Measurements from ENCODE around the gene FOXD4. TPM values are rescaled to one million over a fixed set of nuclear protein-coding genes. Genes with fewer than 3 reads are reported as not detected.
"Not testable (repeated sequence)": the region's sequence is repeated elsewhere in the genome, so short reads cannot be mapped to it uniquely, and the experiment has no call there.

Gene FOXD4
- total RNA-seq, result under 1 TPM; 0.16 to 0.19 TPM

- H3K4me1 Mint-ChIP-seq, result peaks cover 23% of the 10 kb centered on the region
- not testable (repeated sequence) for H3K27ac Mint-ChIP-seq
These were observed at the start of gene FOXD4 for GRCh38 chr9:117995-118467. Gene FOXD4, minus strand, starts transcription at chr9:118417. Its CDS starts 298 bp downstream, at chr9:118119.

GRCh38 chr9:159871-160270 is 41.7 kb upstream of the FOXD4 start:
- intact Hi-C loops (cut with DNase I, micrococcal nuclease); H3K36me3 Mint-ChIP-seq (ENCODE audit: low read depth); ATAC-seq; DNase-seq; H3K27ac Mint-ChIP-seq; CTCF ChIA-PET; H3K27me3 Mint-ChIP-seq; H3K4me1 Mint-ChIP-seq; POLR2A ChIA-PET; H3K4me3 Mint-ChIP-seq; H3K9me3 Mint-ChIP-seq (ENCODE audit: low read depth): not testable (repeated sequence)

More at GRCh38 chr9:117995-118467, at the start of gene FOXD4:
- H3K9me3 Mint-ChIP-seq (ENCODE audit: low read depth); ATAC-seq; CTCF ChIA-PET; DNase-seq; intact Hi-C loops (cut with DNase I, micrococcal nuclease); H3K36me3 Mint-ChIP-seq (ENCODE audit: low read depth); POLR2A ChIA-PET: not testable (repeated sequence)
- peak within 1 kb of the TSS; percentile 50 for H3K4me3 Mint-ChIP-seq
- peaks cover 25% of the 10 kb centered on the region for H3K27me3 Mint-ChIP-seq

GRCh38 chr9:151173-151572 is 33.0 kb upstream of the FOXD4 start:
- POLR2A ChIA-PET; H3K4me3 Mint-ChIP-seq; ATAC-seq; H3K27ac Mint-ChIP-seq; H3K4me1 Mint-ChIP-seq; CTCF ChIA-PET; H3K9me3 Mint-ChIP-seq (ENCODE audit: low read depth); intact Hi-C loops (cut with DNase I, micrococcal nuclease); H3K27me3 Mint-ChIP-seq; H3K36me3 Mint-ChIP-seq (ENCODE audit: low read depth); DNase-seq: not testable (repeated sequence)

- H3K4me3 Mint-ChIP-seq; CTCF ChIA-PET; H3K9me3 Mint-ChIP-seq (ENCODE audit: low read depth); ATAC-seq; H3K36me3 Mint-ChIP-seq (ENCODE audit: low read depth); H3K4me1 Mint-ChIP-seq; H3K27ac Mint-ChIP-seq; H3K27me3 Mint-ChIP-seq; DNase-seq; intact Hi-C loops (cut with DNase I, micrococcal nuclease); POLR2A ChIA-PET: not testable (repeated sequence)
These were observed 21.7 kb upstream of the FOXD4 start for GRCh38 chr9:139880-140279.

- H3K4me3 Mint-ChIP-seq, result peak overlapping the region; percentile 50
- H3K27me3 Mint-ChIP-seq, result peaks cover 31% of the 10 kb centered on the region
- H3K36me3 Mint-ChIP-seq (ENCODE audit: low read depth); intact Hi-C loops (cut with DNase I, micrococcal nuclease); ATAC-seq; CTCF ChIA-PET; H3K27ac Mint-ChIP-seq; POLR2A ChIA-PET; H3K9me3 Mint-ChIP-seq (ENCODE audit: low read depth): not testable (repeated sequence)
- peak; percentile 53 for DNase-seq
- H3K4me1 Mint-ChIP-seq, result peaks cover 23% of the 10 kb centered on the region
These were observed 848 bp downstream of the FOXD4 start for GRCh38 chr9:117144-117994.

GRCh38 chr9:116239-117077 is 1.8 kb downstream of the FOXD4 start:
- Mint-ChIP-seq H3K4me1 (peaks cover 23% of the 10 kb centered on the region), H3K27me3 (peaks cover 34% of the 10 kb centered on the region)
- ATAC-seq; H3K9me3 Mint-ChIP-seq (ENCODE audit: low read depth); H3K4me3 Mint-ChIP-seq; CTCF ChIA-PET; POLR2A ChIA-PET; intact Hi-C loops (cut with DNase I, micrococcal nuclease); H3K27ac Mint-ChIP-seq; H3K36me3 Mint-ChIP-seq (ENCODE audit: low read depth): not testable (repeated sequence)
- peak; percentile 22 for DNase-seq

GRCh38 chr9:115118-115451 is 3.1 kb downstream of the FOXD4 start:
- H3K4me3 Mint-ChIP-seq, result peak overlapping the region; percentile 45
- H3K27ac Mint-ChIP-seq; ATAC-seq; POLR2A ChIA-PET; H3K9me3 Mint-ChIP-seq (ENCODE audit: low read depth); H3K36me3 Mint-ChIP-seq (ENCODE audit: low read depth); intact Hi-C loops (cut with DNase I, micrococcal nuclease); CTCF ChIA-PET: not testable (repeated sequence)
- peaks cover 23% of the 10 kb centered on the region for H3K4me1 Mint-ChIP-seq
- peaks cover 34% of the 10 kb centered on the region for H3K27me3 Mint-ChIP-seq
- DNase-seq, result peak; percentile 22

GRCh38 chr9:114267-115117 is 3.7 kb downstream of the FOXD4 start:
- H3K4me3 Mint-ChIP-seq, result peak overlapping the region; percentile 71
- H3K27ac Mint-ChIP-seq; intact Hi-C loops (cut with DNase I, micrococcal nuclease); DNase-seq; CTCF ChIA-PET; POLR2A ChIA-PET; H3K36me3 Mint-ChIP-seq (ENCODE audit: low read depth); H3K9me3 Mint-ChIP-seq (ENCODE audit: low read depth): not testable (repeated sequence)
- peaks cover 38% of the 10 kb centered on the region for H3K27me3 Mint-ChIP-seq
- H3K4me1 Mint-ChIP-seq, result peaks cover 23% of the 10 kb centered on the region
- ATAC-seq, result peak; percentile 27

- H3K36me3 Mint-ChIP-seq (ENCODE audit: low read depth); POLR2A ChIA-PET; CTCF ChIA-PET; H3K9me3 Mint-ChIP-seq (ENCODE audit: low read depth); intact Hi-C loops (cut with DNase I, micrococcal nuclease): not testable (repeated sequence)
- peak overlapping the region; percentile 25 for H3K27ac Mint-ChIP-seq
- ATAC-seq, result peak; percentile 83
- H3K4me1 Mint-ChIP-seq, result peaks cover 26% of the 10 kb centered on the region
- H3K27me3 Mint-ChIP-seq, result peaks cover 41% of the 10 kb centered on the region
- peak; percentile 69 for DNase-seq
- H3K4me3 Mint-ChIP-seq, result peak overlapping the region; percentile 71
These were observed 4.5 kb downstream of the FOXD4 start for GRCh38 chr9:113468-114266.

- ATAC-seq; POLR2A ChIA-PET; H3K4me3 Mint-ChIP-seq; H3K27ac Mint-ChIP-seq; H3K9me3 Mint-ChIP-seq (ENCODE audit: low read depth); H3K36me3 Mint-ChIP-seq (ENCODE audit: low read depth); CTCF ChIA-PET; intact Hi-C loops (cut with DNase I, micrococcal nuclease): not testable (repeated sequence)
- peaks cover 22% of the 10 kb centered on the region for H3K4me1 Mint-ChIP-seq
- DNase-seq, result peak; percentile 13
- peaks cover 38% of the 10 kb centered on the region for H3K27me3 Mint-ChIP-seq
These were observed 5.4 kb downstream of the FOXD4 start for GRCh38 chr9:112589-113467.
